Naive thymus-derived CD4-positive, alpha-beta T cell (primary cell): ENCODE data around the gene RSPH1. TPM values are rescaled to one million over a fixed set of nuclear protein-coding genes. Genes with fewer than 3 reads are reported as not detected.

Experiments
- ATAC-seq: fragments of 150-1000 bp; cut with Tn5 transposase; 2 replicates; pipeline ENCODE4 v1.10.0; 2021; ENCODE audit warnings: mild to moderate bottlenecking, moderate library complexity
- CTCF ChIA-PET: fragments of 350-600 bp; sonication (Branson Sonifier 250); formaldehyde crosslinking; loops from one replicate; lab custom pipeline; 2021; ENCODE audit warnings: antibody characterized with exemption; lab: Charles Lee
- POLR2A ChIA-PET: fragments of 350-600 bp; sonication (Branson Sonifier 250); formaldehyde crosslinking; loops from one replicate; lab custom pipeline; 2021; ENCODE audit warnings: antibody characterized with exemption, inconsistent platforms; lab: Charles Lee
- DNase-seq, 9 donors: peaks; one replicate each; pipeline versions ENCODE4 v3.0.0 to v3.0.0-alpha.2; 2020 to 2022; ENCODE audit warnings: mixed read lengths in 1 of 9
- H3K27ac ChIP-seq: one replicate; pipeline ENCODE4 v1.7.0; 2013; ENCODE audit warnings: mild to moderate bottlenecking, low read depth, low read length, moderate library complexity
- H3K27me3 ChIP-seq, 2 donors: one replicate each; pipeline ENCODE4 v1.7.0; 2013; ENCODE audit warnings: low read length in 2 of 2, mild to moderate bottlenecking in 2 of 2, moderate library complexity in 2 of 2; ENCODE audit not compliant: control insufficient read depth in 2 of 2, insufficient read depth in 2 of 2
- H3K36me3 ChIP-seq, 3 experiments: 1 replicate in 2 of 3; 2 replicates in 1 of 3; pipeline ENCODE4 v1.7.0; 2013; ENCODE audit warnings: low read length in 3 of 3, mild to moderate bottlenecking in 3 of 3, moderate library complexity in 1 of 3; ENCODE audit not compliant: insufficient read depth in 3 of 3, control insufficient read depth in 2 of 3
- H3K4me1 ChIP-seq, 2 donors: one replicate each; pipeline ENCODE4 v1.7.0; 2013; ENCODE audit warnings: low read length in 2 of 2, mild to moderate bottlenecking in 2 of 2, moderate library complexity in 1 of 2; ENCODE audit not compliant: control insufficient read depth in 2 of 2, insufficient read depth in 2 of 2
- H3K4me3 ChIP-seq: 2 replicates; pipeline ENCODE4 v1.7.0; 2013; ENCODE audit warnings: mild to moderate bottlenecking, low read length
- H3K9me3 ChIP-seq, 3 experiments: 1 replicate in 2 of 3; 2 replicates in 1 of 3; pipeline ENCODE4 v1.7.0; 2013; ENCODE audit warnings: low read length in 3 of 3; ENCODE audit not compliant: control insufficient read depth in 2 of 3
- H3K27ac Mint-ChIP-seq, 9 donors: one replicate each; pipeline ENCODE4 v1.8.0; 2020 to 2022; ENCODE audit warnings: mixed read lengths in 9 of 9, mild to moderate bottlenecking in 8 of 9, moderate library complexity in 5 of 9, inconsistent platforms in 2 of 9
- H3K27me3 Mint-ChIP-seq, 5 donors: one replicate each; pipeline ENCODE4 v1.8.0; 2021 to 2022; ENCODE audit warnings: mixed read lengths in 5 of 5, mild to moderate bottlenecking in 1 of 5
- H3K36me3 Mint-ChIP-seq, 5 donors: one replicate each; pipeline ENCODE4 v1.8.0; 2020 to 2022; ENCODE audit warnings: mixed read lengths in 5 of 5, mild to moderate bottlenecking in 3 of 5, inconsistent platforms in 1 of 5
- H3K4me1 Mint-ChIP-seq, 7 donors: one replicate each; pipeline ENCODE4 v1.8.0; 2020 to 2022; ENCODE audit warnings: mixed read lengths in 7 of 7, mild to moderate bottlenecking in 3 of 7, inconsistent platforms in 1 of 7
- H3K4me3 Mint-ChIP-seq, 10 donors: one replicate each; pipeline ENCODE4 v1.8.0; 2020 to 2022; ENCODE audit warnings: mild to moderate bottlenecking in 10 of 10, mixed read lengths in 10 of 10, moderate library complexity in 6 of 10, inconsistent platforms in 2 of 10
- H3K9me3 Mint-ChIP-seq, 11 donors: one replicate each; pipeline ENCODE4 v1.8.0; 2020 to 2022; ENCODE audit warnings: mixed read lengths in 11 of 11, mild to moderate bottlenecking in 4 of 11, inconsistent platforms in 1 of 11, moderate library complexity in 1 of 11
- intact Hi-C, 2 donors: fragments of 100-400 bp; cut with micrococcal nuclease; formaldehyde crosslinking; loops; one replicate each; pipeline ENCODE4 v1.15.1; 2023
- polyA plus RNA-seq, 2 donors: library from polyadenylated mRNA; unstranded; fragments of 300-500 nt; fragmentation: Illumina TruSeq; gene quantifications; one replicate each; pipeline ENCODE4 v1.2.3, GENCODE V29; 2021
- total RNA-seq, 6 experiments: library from RNA in 5 of 6; stranded (reverse) in 5 of 6; gene quantifications; 1 replicate in 5 of 6; 2 replicates in 1 of 6; pipeline ENCODE4 v1.2.3 and lab custom pipeline; 2021 to 2026

The RSPH1 gene
- total and polyA plus RNA-seq, 7 experiments from 2014 or later = 0.27 to 0.40 TPM; not detected in 5

- no peak overlapping the region for H3K27ac Mint-ChIP-seq
- Histone ChIP-seq H3K27me3 (no peaks in the 10 kb centered on the region), H3K27ac (no peak overlapping the region), H3K36me3 (no peaks in the 10 kb centered on the region), H3K9me3 (no peaks in the 10 kb centered on the region), H3K4me3 (no peak overlapping the region), H3K4me1 (no peaks in the 10 kb centered on the region)
- no peak overlapping the region for H3K4me3 Mint-ChIP-seq
- no peak for ATAC-seq
- no peak for DNase-seq
- CTCF ChIA-PET = no interaction called here
- H3K36me3 Mint-ChIP-seq = peaks cover 0 to 6% (median 0%) of the 10 kb centered on the region in 5 donors
- POLR2A ChIA-PET = no interaction called here
- H3K4me1 Mint-ChIP-seq = peaks cover 0 to 1% (median 0%) of the 10 kb centered on the region in 7 donors
- H3K9me3 Mint-ChIP-seq = peaks cover 0 to 8% (median 0%) of the 10 kb centered on the region in 11 donors
- peaks cover 0 to 54% (median 3%) of the 10 kb centered on the region in 5 donors for H3K27me3 Mint-ChIP-seq
- intact Hi-C loops = no loop called here
These were observed 11.1 kb downstream of the RSPH1 start for GRCh38 chr21:42484966-42485365.

GRCh38 chr21:42481169-42481568, 14.9 kb downstream of the RSPH1 start:
- H3K27ac Mint-ChIP-seq = no peak overlapping the region
- ATAC-seq (no peak), DNase-seq (no peak)
- CTCF ChIA-PET = no interaction called here
- no peaks in the 10 kb centered on the region for H3K27me3 ChIP-seq
- no peaks in the 10 kb centered on the region for H3K9me3 ChIP-seq
- no peaks in the 10 kb centered on the region for H3K36me3 Mint-ChIP-seq
- no peak overlapping the region for H3K27ac ChIP-seq
- no peaks in the 10 kb centered on the region for H3K4me1 ChIP-seq
- H3K9me3 Mint-ChIP-seq = no peaks in the 10 kb centered on the region
- H3K4me3 ChIP-seq = no peak overlapping the region
- H3K4me1 Mint-ChIP-seq = peaks cover 0 to 8% (median 0%) of the 10 kb centered on the region in 7 donors
- H3K36me3 ChIP-seq = no peaks in the 10 kb centered on the region
- intact Hi-C loops = no loop called here
- POLR2A ChIA-PET = no interaction called here
- no peak overlapping the region for H3K4me3 Mint-ChIP-seq
- H3K27me3 Mint-ChIP-seq = peaks cover 0 to 28% (median 0%) of the 10 kb centered on the region in 5 donors

GRCh38 chr21:42480736-42481135, 15.3 kb downstream of the RSPH1 start:
- peaks cover 0 to 24% (median 0%) of the 10 kb centered on the region in 5 donors for H3K27me3 Mint-ChIP-seq
- H3K27ac Mint-ChIP-seq = no peak overlapping the region
- Histone ChIP-seq H3K27me3 (no peaks in the 10 kb centered on the region), H3K4me3 (no peak overlapping the region), H3K27ac (no peak overlapping the region), H3K9me3 (no peaks in the 10 kb centered on the region), H3K4me1 (no peaks in the 10 kb centered on the region), H3K36me3 (no peaks in the 10 kb centered on the region)
- intact Hi-C loops = no loop called here
- ChIA-PET POLR2A (no interaction called here), CTCF (no interaction called here)
- H3K4me3 Mint-ChIP-seq = no peak overlapping the region
- H3K36me3 Mint-ChIP-seq = no peaks in the 10 kb centered on the region
- DNase-seq (peak in 1 of 9 donors; percentile 13), ATAC-seq (no peak)
- no peaks in the 10 kb centered on the region for H3K9me3 Mint-ChIP-seq
- peaks cover 0 to 8% (median 0%) of the 10 kb centered on the region in 7 donors for H3K4me1 Mint-ChIP-seq

GRCh38 chr21:42479582-42479981, 16.4 kb downstream of the RSPH1 start:
- Mint-ChIP-seq H3K36me3 (no peaks in the 10 kb centered on the region), H3K4me3 (no peak overlapping the region), H3K27ac (peak overlapping the region in 1 of 9 donors; percentile 17), H3K9me3 (no peaks in the 10 kb centered on the region), H3K4me1 (peaks cover 0 to 8% (median 0%) of the 10 kb centered on the region in 7 donors), H3K27me3 (peaks cover 0 to 19% (median 0%) of the 10 kb centered on the region in 5 donors)
- Histone ChIP-seq H3K9me3 (no peaks in the 10 kb centered on the region), H3K27me3 (no peaks in the 10 kb centered on the region), H3K36me3 (no peaks in the 10 kb centered on the region), H3K4me1 (no peaks in the 10 kb centered on the region), H3K4me3 (no peak overlapping the region), H3K27ac (no peak overlapping the region)
- ChIA-PET POLR2A (no interaction called here), CTCF (no interaction called here)
- DNase-seq (peak in 1 of 9 donors; percentile 16), ATAC-seq (no peak)
- intact Hi-C loops = no loop called here

GRCh38 chr21:42478504-42478903, 17.5 kb downstream of the RSPH1 start:
- intact Hi-C loops = no loop called here
- H3K27ac Mint-ChIP-seq = peak overlapping the region in 1 of 9 donors; percentile 8
- H3K4me3 Mint-ChIP-seq = no peak overlapping the region
- peaks cover 0 to 13% (median 0%) of the 10 kb centered on the region in 5 donors for H3K27me3 Mint-ChIP-seq
- H3K36me3 Mint-ChIP-seq = no peaks in the 10 kb centered on the region
- Histone ChIP-seq H3K36me3 (no peaks in the 10 kb centered on the region), H3K27ac (no peak overlapping the region), H3K9me3 (no peaks in the 10 kb centered on the region), H3K27me3 (no peaks in the 10 kb centered on the region), H3K4me3 (no peak overlapping the region), H3K4me1 (no peaks in the 10 kb centered on the region)
- ATAC-seq (no peak), DNase-seq (no peak)
- H3K9me3 Mint-ChIP-seq = no peaks in the 10 kb centered on the region
- ChIA-PET CTCF (no interaction called here), POLR2A (no interaction called here)
- H3K4me1 Mint-ChIP-seq = peaks cover 0 to 8% (median 0%) of the 10 kb centered on the region in 7 donors

GRCh38 chr21:42476388-42477331, 19.4 kb downstream of the RSPH1 start:
- DNase-seq = peak in 1 of 9 donors; percentile 16
- Histone ChIP-seq H3K27ac (no peak overlapping the region), H3K4me3 (no peak overlapping the region), H3K27me3 (no peaks in the 10 kb centered on the region), H3K4me1 (no peaks in the 10 kb centered on the region), H3K36me3 (no peaks in the 10 kb centered on the region), H3K9me3 (no peaks in the 10 kb centered on the region)
- H3K9me3 Mint-ChIP-seq = no peaks in the 10 kb centered on the region
- peak overlapping the region in 1 of 9 donors; percentile 51 for H3K27ac Mint-ChIP-seq
- POLR2A ChIA-PET = no interaction called here
- peaks cover 0 to 8% (median 0%) of the 10 kb centered on the region in 7 donors for H3K4me1 Mint-ChIP-seq
- H3K27me3 Mint-ChIP-seq = peaks cover 0 to 9% (median 0%) of the 10 kb centered on the region in 5 donors
- no peaks in the 10 kb centered on the region for H3K36me3 Mint-ChIP-seq
- CTCF ChIA-PET = no interaction called here
- intact Hi-C loops = no loop called here
- no peak overlapping the region for H3K4me3 Mint-ChIP-seq
- ATAC-seq = no peak
